SK-N-SH treated with all-trans-retinoic acid at 6 μM for 48 hours (cell line): Measurements from ENCODE around the gene SCNN1B.

Experiments
- ATAC-seq: fragments of 200-7000 bp; cut with Tn5 transposase; 3 replicates; pipeline ENCODE4 v1.9.1; 2020; ENCODE audit warnings: mild to moderate bottlenecking, moderate library complexity
- ARNTL ChIP-seq: fragments of 450-650 bp; formaldehyde crosslinking; IDR thresholded peaks from 2 replicates; pipeline ENCODE4 v1.5.0; 2020; ENCODE audit warnings: low read depth, mild to moderate bottlenecking, moderate library complexity, borderline replicate concordance
- BACH2 ChIP-seq: fragments of 250-450 bp; sonication (Bioruptor Pico); IDR thresholded peaks from 2 replicates; pipeline ENCODE4 v1.9.0; 2021; ENCODE audit warnings: mild to moderate bottlenecking, borderline replicate concordance
- CSRNP3 ChIP-seq: fragments of 250-450 bp; sonication (Bioruptor Pico); IDR thresholded peaks from 2 replicates; pipeline ENCODE4 v1.5.1; 2021; ENCODE audit warnings: mild to moderate bottlenecking, moderate library complexity
- GLIS3 ChIP-seq: fragments of 250-450 bp; sonication (Bioruptor Pico); IDR thresholded peaks from 2 replicates; pipeline ENCODE4 v1.5.0; 2020; ENCODE audit warnings: mild to moderate bottlenecking, moderate library complexity
- ISL1 ChIP-seq: fragments of 250-450 bp; sonication (Bioruptor Pico); IDR thresholded peaks from 2 replicates; pipeline ENCODE4 v2.1.2; 2022; ENCODE audit warnings: mild to moderate bottlenecking, moderate library complexity
- OSR1 ChIP-seq: fragments of 250-450 bp; sonication (Bioruptor Pico); IDR thresholded peaks from 2 replicates; pipeline ENCODE4 v1.8.0; 2022; ENCODE audit warnings: moderate library complexity, mild to moderate bottlenecking, inconsistent platforms
- PATZ1 ChIP-seq: fragments of 250-450 bp; sonication (Bioruptor Pico); IDR thresholded peaks from 2 replicates; pipeline ENCODE4 v1.8.0; 2020; ENCODE audit warnings: mild to moderate bottlenecking, moderate library complexity, borderline replicate concordance
- POU6F1 ChIP-seq: fragments of 250-450 bp; sonication (Bioruptor Pico); IDR thresholded peaks from 2 replicates; pipeline ENCODE4 v1.8.0; 2021; ENCODE audit warnings: low read depth, mild to moderate bottlenecking, moderate library complexity, borderline replicate concordance
- PPARA ChIP-seq: fragments of 250-450 bp; sonication (Bioruptor Pico); IDR thresholded peaks from 2 replicates; pipeline ENCODE4 v1.5.0; 2020; ENCODE audit warnings: mild to moderate bottlenecking, borderline replicate concordance
- RARB ChIP-seq: fragments of 250-450 bp; sonication (Bioruptor Pico); IDR thresholded peaks from 2 replicates; pipeline ENCODE4 v1.8.0; 2021; ENCODE audit warnings: mild to moderate bottlenecking, moderate library complexity
- TSHZ2 ChIP-seq: fragments of 250-450 bp; sonication (Bioruptor Pico); IDR thresholded peaks from 2 replicates; pipeline ENCODE4 v1.5.0; 2020; ENCODE audit warnings: mild to moderate bottlenecking, moderate library complexity
- ZC3H10 ChIP-seq: fragments of 250-450 bp; sonication (Bioruptor Pico); IDR thresholded peaks from 2 replicates; pipeline ENCODE4 v1.5.1; 2021; ENCODE audit warnings: mild to moderate bottlenecking, moderate library complexity
- ZFP30 ChIP-seq: fragments of 450-650 bp; formaldehyde crosslinking; IDR thresholded peaks from 2 replicates; pipeline ENCODE4 v1.5.0; 2022; ENCODE audit warnings: mild to moderate bottlenecking, moderate library complexity
- ZNF70 ChIP-seq: fragments of 450-650 bp; formaldehyde crosslinking; IDR thresholded peaks from 2 replicates; pipeline ENCODE4 v1.5.0; 2020; ENCODE audit warnings: mild to moderate bottlenecking, moderate library complexity
- ZNF8 ChIP-seq: fragments of 450-650 bp; formaldehyde crosslinking; IDR thresholded peaks from 2 replicates; pipeline ENCODE4 v1.5.0; 2020; ENCODE audit warnings: mild to moderate bottlenecking, moderate library complexity

Gene SCNN1B

GRCh38 chr16:23343643-23344612, 41.8 kb downstream of the SCNN1B start:
- no peak for TF ChIP-seq ISL1
- no peak for TF ChIP-seq ZC3H10 (CRISPR knock-in tag)
- no peak for TF ChIP-seq POU6F1 (CRISPR knock-in tag)
- no peak for TF ChIP-seq ARNTL
- no peak for TF ChIP-seq PPARA (CRISPR knock-in tag)
- TF ChIP-seq TSHZ2: no peak
- no peak for TF ChIP-seq GLIS3
- TF ChIP-seq CSRNP3 (CRISPR knock-in tag): no peak
- TF ChIP-seq BACH2 (CRISPR knock-in tag): no peak
- no peak for TF ChIP-seq OSR1 (CRISPR knock-in tag)
- ATAC-seq: no peak

GRCh38 chr16:23345237-23345636, 43.1 kb downstream of the SCNN1B start:
- ATAC-seq: no peak
- TF ChIP-seq ZNF70 (CRISPR knock-in tag): no peak
- no peak for TF ChIP-seq TSHZ2
- no peak for TF ChIP-seq BACH2 (CRISPR knock-in tag)
- no peak for TF ChIP-seq ZNF8 (CRISPR knock-in tag)
- TF ChIP-seq RARB (CRISPR knock-in tag): no peak
- no peak for TF ChIP-seq ARNTL
- no peak for TF ChIP-seq ZC3H10 (CRISPR knock-in tag)
- TF ChIP-seq ZFP30 (CRISPR knock-in tag): no peak

- no peak for ATAC-seq
- no peak for TF ChIP-seq PATZ1 (CRISPR knock-in tag)
These were observed 46.7 kb downstream of the SCNN1B start for GRCh38 chr16:23348579-23349469.
